Peyer's patch (tissue), 4 donors: ENCODE measurements around the gene HMG20B.

Experiments used
- POLR2A ChIP-seq, 2 donors: fragments of 450-650 bp; IDR thresholded peaks; one replicate each; pipeline ENCODE4 v1.5.1; 2017; ENCODE audit warnings: antibody characterized with exemption in 2 of 2, mild to moderate bottlenecking in 2 of 2, moderate library complexity in 2 of 2
- TF ChIP-seq, protein P1 (sequence below), 6 experiments: fragments of 450-650 bp in 4 of 6; fragments of 200-600 bp in 2 of 6; sonication (generic) in 1 of 6; IDR thresholded peaks; one replicate each; pipeline ENCODE4 v1.5.1; 2017 to 2019; ENCODE audit warnings: antibody characterized with exemption in 6 of 6, mild to moderate bottlenecking in 3 of 6, moderate library complexity in 1 of 6

DNA sequence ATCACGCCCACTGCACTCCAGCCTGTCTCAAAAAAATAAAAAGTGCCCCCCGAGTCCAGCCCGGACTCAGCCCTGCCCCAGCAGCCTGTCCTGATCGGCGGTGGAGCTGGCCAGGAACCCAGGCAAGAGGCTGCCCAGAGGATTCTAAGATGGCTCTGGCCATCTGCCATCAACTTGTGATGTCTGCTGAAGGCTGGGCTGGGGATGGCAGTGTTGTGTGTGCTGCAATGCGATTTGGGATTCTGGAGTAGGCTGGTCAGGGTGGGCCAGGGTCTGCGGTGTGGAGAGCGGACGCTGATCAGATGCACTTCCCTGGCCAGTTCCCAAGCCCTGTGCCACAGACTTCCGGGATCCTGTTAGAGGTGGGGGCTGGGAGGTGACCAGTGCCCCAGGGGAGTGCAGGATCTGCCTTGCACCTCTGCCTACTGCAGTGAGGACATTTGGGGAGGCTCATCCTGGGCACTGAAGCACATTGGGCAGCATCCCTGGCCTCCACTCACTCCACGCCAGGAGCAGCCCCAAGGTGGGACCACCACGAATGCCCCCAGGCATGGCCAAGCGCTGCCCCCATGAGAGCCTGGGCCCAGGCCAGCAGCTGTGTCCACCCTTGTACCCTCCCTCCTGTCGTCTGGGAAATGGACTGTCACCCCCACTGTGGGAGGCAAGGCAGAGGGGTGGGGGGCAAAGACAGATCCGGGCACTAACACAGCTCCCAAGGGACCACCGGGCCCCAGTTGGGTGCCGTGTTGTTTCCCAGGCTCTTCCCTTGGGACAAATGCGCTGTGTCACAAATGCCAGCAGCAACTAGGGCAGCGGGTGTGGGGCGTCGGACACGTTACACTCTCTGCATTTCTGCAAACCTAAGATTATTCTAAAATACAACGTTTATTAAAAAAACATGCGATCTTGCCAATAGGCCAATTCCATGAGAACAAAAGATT, 37.3 kb downstream of the HMG20B start:
- TF ChIP-seq, protein P1, sequence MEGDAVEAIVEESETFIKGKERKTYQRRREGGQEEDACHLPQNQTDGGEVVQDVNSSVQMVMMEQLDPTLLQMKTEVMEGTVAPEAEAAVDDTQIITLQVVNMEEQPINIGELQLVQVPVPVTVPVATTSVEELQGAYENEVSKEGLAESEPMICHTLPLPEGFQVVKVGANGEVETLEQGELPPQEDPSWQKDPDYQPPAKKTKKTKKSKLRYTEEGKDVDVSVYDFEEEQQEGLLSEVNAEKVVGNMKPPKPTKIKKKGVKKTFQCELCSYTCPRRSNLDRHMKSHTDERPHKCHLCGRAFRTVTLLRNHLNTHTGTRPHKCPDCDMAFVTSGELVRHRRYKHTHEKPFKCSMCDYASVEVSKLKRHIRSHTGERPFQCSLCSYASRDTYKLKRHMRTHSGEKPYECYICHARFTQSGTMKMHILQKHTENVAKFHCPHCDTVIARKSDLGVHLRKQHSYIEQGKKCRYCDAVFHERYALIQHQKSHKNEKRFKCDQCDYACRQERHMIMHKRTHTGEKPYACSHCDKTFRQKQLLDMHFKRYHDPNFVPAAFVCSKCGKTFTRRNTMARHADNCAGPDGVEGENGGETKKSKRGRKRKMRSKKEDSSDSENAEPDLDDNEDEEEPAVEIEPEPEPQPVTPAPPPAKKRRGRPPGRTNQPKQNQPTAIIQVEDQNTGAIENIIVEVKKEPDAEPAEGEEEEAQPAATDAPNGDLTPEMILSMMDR (IDR thresholded peaks at IDR 0.05) = no peak
- TF ChIP-seq POLR2A (IDR thresholded peaks at IDR 0.05) = no peak
